SK-N-SH treated with all-trans-retinoic acid at 6 μM for 48 hours (cell line): ENCODE data around the gene RPN1.

Experiments
- ATAC-seq: fragments of 200-7000 bp; cut with Tn5 transposase; 3 replicates; pipeline ENCODE4 v1.9.1; 2020; ENCODE audit warnings: mild to moderate bottlenecking, moderate library complexity
- ARNTL ChIP-seq: fragments of 450-650 bp; formaldehyde crosslinking; IDR thresholded peaks from 2 replicates; pipeline ENCODE4 v1.5.0; 2020; ENCODE audit warnings: low read depth, mild to moderate bottlenecking, moderate library complexity, borderline replicate concordance
- BACH2 ChIP-seq: fragments of 250-450 bp; sonication (Bioruptor Pico); IDR thresholded peaks from 2 replicates; pipeline ENCODE4 v1.9.0; 2021; ENCODE audit warnings: mild to moderate bottlenecking, borderline replicate concordance
- CREB5 ChIP-seq: fragments of 250-450 bp; sonication (Bioruptor Pico); IDR thresholded peaks from 2 replicates; pipeline ENCODE4 v1.5.1; 2020; ENCODE audit warnings: low read depth, mild to moderate bottlenecking, moderate library complexity
- CSDC2 ChIP-seq: fragments of 250-450 bp; sonication (Bioruptor Pico); IDR thresholded peaks from 2 replicates; pipeline ENCODE4 v1.5.0; 2020; ENCODE audit warnings: mild to moderate bottlenecking, moderate library complexity
- CSRNP3 ChIP-seq: fragments of 250-450 bp; sonication (Bioruptor Pico); IDR thresholded peaks from 2 replicates; pipeline ENCODE4 v1.5.1; 2021; ENCODE audit warnings: mild to moderate bottlenecking, moderate library complexity
- ESRRG ChIP-seq: fragments of 250-450 bp; sonication (Bioruptor Pico); IDR thresholded peaks from 2 replicates; pipeline ENCODE4 v1.6.1; 2021; ENCODE audit warnings: mild to moderate bottlenecking
- ISL1 ChIP-seq: fragments of 250-450 bp; sonication (Bioruptor Pico); IDR thresholded peaks from 2 replicates; pipeline ENCODE4 v2.1.2; 2022; ENCODE audit warnings: mild to moderate bottlenecking, moderate library complexity
- PATZ1 ChIP-seq: fragments of 250-450 bp; sonication (Bioruptor Pico); IDR thresholded peaks from 2 replicates; pipeline ENCODE4 v1.8.0; 2020; ENCODE audit warnings: mild to moderate bottlenecking, moderate library complexity, borderline replicate concordance
- PPARA ChIP-seq: fragments of 250-450 bp; sonication (Bioruptor Pico); IDR thresholded peaks from 2 replicates; pipeline ENCODE4 v1.5.0; 2020; ENCODE audit warnings: mild to moderate bottlenecking, borderline replicate concordance
- SNAI2 ChIP-seq: fragments of 250-450 bp; sonication (Bioruptor Pico); IDR thresholded peaks from 2 replicates; pipeline ENCODE4 v1.5.0; 2020; ENCODE audit warnings: mild to moderate bottlenecking, moderate library complexity
- TCF4 ChIP-seq: fragments of 250-450 bp; sonication (Bioruptor Pico); IDR thresholded peaks from 2 replicates; pipeline ENCODE4 v1.8.0; 2021; ENCODE audit warnings: mild to moderate bottlenecking, moderate library complexity, borderline replicate concordance
- TOX ChIP-seq: fragments of 250-450 bp; sonication (Bioruptor Pico); IDR thresholded peaks from 2 replicates; pipeline ENCODE4 v1.8.0; 2021; ENCODE audit warnings: mild to moderate bottlenecking, moderate library complexity, borderline replicate concordance
- TSHZ2 ChIP-seq: fragments of 250-450 bp; sonication (Bioruptor Pico); IDR thresholded peaks from 2 replicates; pipeline ENCODE4 v1.5.0; 2020; ENCODE audit warnings: mild to moderate bottlenecking, moderate library complexity
- ZC3H10 ChIP-seq: fragments of 250-450 bp; sonication (Bioruptor Pico); IDR thresholded peaks from 2 replicates; pipeline ENCODE4 v1.5.1; 2021; ENCODE audit warnings: mild to moderate bottlenecking, moderate library complexity
- ZFP3 ChIP-seq: fragments of 250-450 bp; sonication (Bioruptor Pico); IDR thresholded peaks from 2 replicates; pipeline ENCODE4 v1.5.0; 2020; ENCODE audit warnings: mild to moderate bottlenecking, moderate library complexity
- ZFP30 ChIP-seq: fragments of 450-650 bp; formaldehyde crosslinking; IDR thresholded peaks from 2 replicates; pipeline ENCODE4 v1.5.0; 2022; ENCODE audit warnings: mild to moderate bottlenecking, moderate library complexity
- ZNF565 ChIP-seq: fragments of 450-650 bp; formaldehyde crosslinking; conservative IDR thresholded peaks from 2 replicates; pipeline ENCODE4 v1.5.0; 2020; ENCODE audit warnings: low read depth, mild to moderate bottlenecking, moderate library complexity
- ZNF8 ChIP-seq: fragments of 450-650 bp; formaldehyde crosslinking; IDR thresholded peaks from 2 replicates; pipeline ENCODE4 v1.5.0; 2020; ENCODE audit warnings: mild to moderate bottlenecking, moderate library complexity

Gene RPN1

GRCh38 chr3:128613083-128613829 lies 37.4 kb downstream of the RPN1 start:
- TF ChIP-seq ISL1 (CRISPR knock-in tag) (no peak), BACH2 (no peak), ZFP3 (CRISPR knock-in tag) (no peak), TCF4 (CRISPR knock-in tag) (no peak), PPARA (no peak), TSHZ2 (CRISPR knock-in tag) (no peak), CSRNP3 (no peak), TOX (no peak), ARNTL (CRISPR knock-in tag) (no peak), CREB5 (CRISPR knock-in tag) (no peak), CSDC2 (CRISPR knock-in tag) (no peak), ZNF8 (CRISPR knock-in tag) (no peak), ZC3H10 (CRISPR knock-in tag) (no peak)
- ATAC-seq, result no peak

GRCh38 chr3:128610451-128611070 lies 40.1 kb downstream of the RPN1 start:
- TF ChIP-seq ZNF565 (CRISPR knock-in tag) (no peak), ZFP3 (CRISPR knock-in tag) (no peak), BACH2 (no peak), PATZ1 (CRISPR knock-in tag) (no peak), ESRRG (CRISPR knock-in tag) (no peak), CSRNP3 (no peak)

GRCh38 chr3:128609294-128609693 lies 41.3 kb downstream of the RPN1 start:
- ATAC-seq, result no peak
- no peak for TF ChIP-seq ESRRG (CRISPR knock-in tag)
- no peak for TF ChIP-seq ZNF565 (CRISPR knock-in tag)
- TF ChIP-seq TCF4 (CRISPR knock-in tag), result no peak
- no peak for TF ChIP-seq ZC3H10 (CRISPR knock-in tag)

More at GRCh38 chr3:128610451-128611070, 40.1 kb downstream of the RPN1 start:
- ATAC-seq, result no peak

GRCh38 chr3:128607710-128608048 lies 42.9 kb downstream of the RPN1 start:
- ATAC-seq, result no peak
- TF ChIP-seq TSHZ2 (CRISPR knock-in tag) (no peak), SNAI2 (CRISPR knock-in tag) (no peak), ZFP30 (no peak), ZNF565 (CRISPR knock-in tag) (no peak), ZNF8 (CRISPR knock-in tag) (no peak), PATZ1 (CRISPR knock-in tag) (no peak)
